GF-D8 (cell line): ENCODE data around the gene TBX19.

Experiments used
- DNase-seq: peaks from one replicate; lab custom pipeline; 2025; lab: John Stamatoyannopoulos, UW

Gene TBX19

DNA sequence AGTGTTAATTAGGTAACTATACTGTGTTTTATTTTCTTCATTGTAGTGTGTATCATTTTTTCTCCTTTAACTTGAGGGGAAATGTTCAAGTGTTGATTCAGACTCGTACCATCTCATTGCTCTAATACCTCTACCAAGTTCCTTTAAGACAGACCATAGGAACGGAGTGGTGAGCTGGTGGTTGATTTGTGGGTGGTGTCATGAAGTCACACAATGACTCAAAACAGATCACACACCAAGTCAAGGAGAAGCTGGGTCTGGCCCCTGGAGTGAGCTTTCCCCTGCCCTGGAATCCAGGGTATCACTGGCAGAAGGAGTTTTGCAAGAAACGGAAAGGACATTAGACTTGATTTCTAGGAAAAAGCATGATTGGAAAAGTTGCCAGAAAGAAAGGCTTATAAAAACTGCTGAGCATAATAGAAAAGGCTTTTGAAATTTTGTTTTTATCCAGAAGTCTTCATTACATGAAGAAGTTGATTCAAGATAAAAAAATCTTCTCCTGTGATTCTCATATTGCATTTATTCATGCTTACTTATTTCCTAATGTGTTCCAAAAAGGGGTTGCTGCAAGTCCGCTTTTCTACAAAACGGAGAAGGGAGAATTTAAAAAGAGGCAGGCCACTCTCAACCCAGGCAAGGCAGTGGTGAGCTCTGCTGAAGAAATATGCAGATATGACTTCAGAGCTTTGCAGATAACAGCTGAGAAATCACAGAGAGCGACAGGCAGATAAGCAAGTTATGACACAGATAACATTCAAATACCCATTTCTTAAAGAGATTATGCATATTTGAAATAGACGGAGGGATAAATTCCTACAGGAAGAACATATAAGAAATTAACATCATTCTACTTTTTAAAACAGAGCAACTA is 79.7 kb downstream of the TBX19 start:
- no peak for DNase-seq

DNA sequence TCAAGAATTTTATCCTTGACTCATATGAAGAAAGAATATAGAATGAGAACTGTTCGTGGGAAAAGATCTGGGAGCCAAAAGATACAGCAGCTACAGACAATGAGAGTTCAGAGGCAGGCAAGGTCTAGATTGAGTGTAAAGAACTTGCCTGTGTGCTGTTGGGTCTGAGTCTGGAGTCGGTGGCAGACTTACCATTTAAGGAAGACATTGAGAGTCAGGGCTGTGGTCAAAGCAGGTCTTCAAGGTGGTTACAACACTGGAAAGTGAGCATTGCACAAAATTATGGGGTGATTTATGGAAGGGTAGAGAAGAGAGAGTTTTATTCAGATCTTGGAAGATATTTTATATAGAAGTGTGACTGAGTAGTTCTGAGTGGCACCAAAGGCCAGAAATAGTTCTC is 80.6 kb downstream of the TBX19 start:
- DNase-seq = no peak

DNA sequence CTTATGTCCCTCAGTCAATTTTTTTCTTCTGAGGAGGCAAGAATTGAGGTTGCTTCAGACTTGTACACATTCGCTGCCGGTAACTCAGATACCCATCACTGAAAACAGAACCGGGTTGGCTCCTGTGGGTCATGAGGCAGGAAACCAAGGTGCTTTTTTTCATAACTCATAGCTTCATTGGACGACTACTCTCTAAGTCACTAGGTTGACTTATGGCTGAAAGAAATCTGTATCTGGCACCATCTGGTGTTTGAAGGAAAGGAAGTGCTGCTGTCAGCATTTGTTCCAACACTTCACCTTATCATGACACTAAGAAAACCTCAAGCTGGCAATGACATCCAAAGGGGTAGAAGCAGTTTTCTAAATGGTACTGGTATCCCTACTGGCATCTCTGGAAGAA is 82.3 kb downstream of the TBX19 start:
- no peak for DNase-seq
